ENCODE results near the gene CYP21A2.
"Not testable (repeated sequence)": the region's sequence is repeated elsewhere in the genome, so short reads cannot be mapped to it uniquely, and the experiment has no call there.

DNA sequence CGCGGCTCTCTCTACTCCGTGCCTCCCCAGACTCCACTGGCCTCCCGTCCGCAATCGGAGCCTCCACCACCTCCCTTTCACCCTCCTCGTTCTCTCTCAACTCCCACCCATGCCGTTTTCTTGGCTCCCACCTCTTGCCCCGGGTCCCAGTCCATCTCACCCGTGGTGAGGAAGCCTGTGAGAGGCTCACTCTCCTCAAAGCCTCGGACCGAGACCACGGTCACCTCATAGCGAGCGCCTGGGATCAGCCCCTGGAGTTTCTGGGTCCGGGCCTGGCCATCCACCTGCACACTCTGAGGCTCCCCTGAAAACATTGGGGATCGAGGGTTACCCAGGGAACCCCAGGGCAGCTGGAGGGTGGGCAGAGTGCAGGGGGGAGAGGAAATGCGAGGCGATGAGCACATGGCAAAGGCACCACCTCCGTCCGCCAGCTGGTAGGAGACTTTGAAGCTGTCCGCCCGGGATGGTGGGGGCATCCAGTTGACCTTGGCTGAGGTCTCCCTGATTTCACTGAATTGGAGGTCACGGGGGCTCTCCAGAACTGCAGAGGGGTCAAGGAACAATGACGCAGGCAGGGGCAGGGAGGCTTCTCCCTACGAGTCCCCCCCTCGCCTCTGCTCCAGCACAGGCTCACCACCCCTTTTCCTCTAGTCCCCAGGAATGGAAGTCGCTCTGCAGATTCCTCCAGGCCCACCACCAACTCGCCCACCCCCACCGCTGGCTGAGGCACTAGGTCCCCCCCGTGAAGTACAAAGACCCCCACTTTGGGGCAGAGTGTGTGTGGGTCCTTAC, 5.6 kb downstream of the CYP21A2 start:
- TF ChIP-seq, protein P1, sequence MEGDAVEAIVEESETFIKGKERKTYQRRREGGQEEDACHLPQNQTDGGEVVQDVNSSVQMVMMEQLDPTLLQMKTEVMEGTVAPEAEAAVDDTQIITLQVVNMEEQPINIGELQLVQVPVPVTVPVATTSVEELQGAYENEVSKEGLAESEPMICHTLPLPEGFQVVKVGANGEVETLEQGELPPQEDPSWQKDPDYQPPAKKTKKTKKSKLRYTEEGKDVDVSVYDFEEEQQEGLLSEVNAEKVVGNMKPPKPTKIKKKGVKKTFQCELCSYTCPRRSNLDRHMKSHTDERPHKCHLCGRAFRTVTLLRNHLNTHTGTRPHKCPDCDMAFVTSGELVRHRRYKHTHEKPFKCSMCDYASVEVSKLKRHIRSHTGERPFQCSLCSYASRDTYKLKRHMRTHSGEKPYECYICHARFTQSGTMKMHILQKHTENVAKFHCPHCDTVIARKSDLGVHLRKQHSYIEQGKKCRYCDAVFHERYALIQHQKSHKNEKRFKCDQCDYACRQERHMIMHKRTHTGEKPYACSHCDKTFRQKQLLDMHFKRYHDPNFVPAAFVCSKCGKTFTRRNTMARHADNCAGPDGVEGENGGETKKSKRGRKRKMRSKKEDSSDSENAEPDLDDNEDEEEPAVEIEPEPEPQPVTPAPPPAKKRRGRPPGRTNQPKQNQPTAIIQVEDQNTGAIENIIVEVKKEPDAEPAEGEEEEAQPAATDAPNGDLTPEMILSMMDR (IDR thresholded peaks at IDR 0.05; ENCODE audit: low read length), result not testable (repeated sequence)
- not testable (repeated sequence) for TF ChIP-seq EZH2 (optimal IDR thresholded peaks at IDR 0.05; ENCODE audit: low read depth, low read length); EZH2phosphoT487 (IDR thresholded peaks at IDR 0.05; ENCODE audit: low read length)
